ENCODE data around the gene WDR48.

DNA sequence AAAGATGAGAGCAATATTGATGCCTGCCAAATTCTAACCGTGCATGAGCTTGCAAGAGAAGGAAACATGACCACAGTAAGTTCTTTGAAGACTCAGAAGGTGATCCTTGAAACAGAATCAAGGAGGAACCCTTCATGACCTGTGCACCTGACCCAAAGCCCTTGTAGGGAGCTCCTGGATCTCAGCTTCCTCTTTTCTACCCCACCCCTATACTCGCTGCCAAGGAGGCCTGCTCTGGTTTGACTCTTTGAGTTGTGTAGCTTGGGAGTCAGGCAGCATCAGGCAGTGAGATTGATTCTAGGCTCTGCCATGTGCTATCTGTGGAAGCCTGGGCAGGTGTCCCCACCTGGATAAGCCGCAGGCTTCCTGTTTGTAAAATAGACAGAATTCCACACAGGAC is 66.3 kb downstream of the WDR48 start:
- no peak for TF ChIP-seq FOXM1 (IDR thresholded peaks at IDR 0.05; ENCODE audit: borderline replicate concordance)
- TF ChIP-seq SUZ12 (IDR thresholded peaks at IDR 0.05), result no peak
- TF ChIP-seq SP1 (IDR thresholded peaks at IDR 0.05), result no peak
- no peak for TF ChIP-seq CTBP1 (IDR thresholded peaks at IDR 0.05; ENCODE audit: borderline replicate concordance)
- no peak for TF ChIP-seq ZNF384 (IDR thresholded peaks at IDR 0.05)
- no peak for TF ChIP-seq BHLHE40 (IDR thresholded peaks at IDR 0.05; ENCODE audit: borderline replicate concordance)
- no peak for TF ChIP-seq NFRKB (IDR thresholded peaks at IDR 0.05)
- no peak for TF ChIP-seq L3MBTL2 (conservative IDR thresholded peaks at IDR 0.05)
- no peak for TF ChIP-seq FOXA1 (IDR thresholded peaks at IDR 0.05)
- no peak for TF ChIP-seq FOXK2 (IDR thresholded peaks at IDR 0.05)
